Activated CD8-positive, alpha-beta memory T cell treated with anti-CD3 and anti-CD28 coated beads, Interleukin-2, amount 10 ng/mL, durations not matched to agents 7 days and 5 days (primary cell): ENCODE data around the gene TRIM46. TPM values are rescaled to one million over a fixed set of nuclear protein-coding genes. Genes with fewer than 3 reads are reported as not detected.
A peak's percentile ranks its signal among the peaks of the same experiment; 100 is the strongest.

Source experiments
- ATAC-seq: fragments of 150-1000 bp; cut with Tn5 transposase; one replicate; pipeline ENCODE4 v1.10.0; 2021; ENCODE audit warnings: moderate library complexity
- CTCF ChIA-PET: fragments of 350-600 bp; sonication (Branson Sonifier 250); formaldehyde crosslinking; loops from one replicate; lab custom pipeline; 2021; ENCODE audit warnings: antibody characterized with exemption; lab: Charles Lee
- DNase-seq: peaks from one replicate; pipeline ENCODE4 v3.0.0-alpha.2; 2020
- H3K27ac Mint-ChIP-seq: one replicate; pipeline ENCODE4 v1.8.0; 2021; ENCODE audit warnings: mild to moderate bottlenecking, mixed read lengths
- H3K27me3 Mint-ChIP-seq: one replicate; pipeline ENCODE4 v1.8.0; 2021; ENCODE audit warnings: mixed read lengths
- H3K36me3 Mint-ChIP-seq: one replicate; pipeline ENCODE4 v1.8.0; 2021; ENCODE audit warnings: mild to moderate bottlenecking, mixed read lengths
- H3K4me1 Mint-ChIP-seq: one replicate; pipeline ENCODE4 v1.8.0; 2021; ENCODE audit warnings: mixed read lengths
- H3K4me3 Mint-ChIP-seq: one replicate; pipeline ENCODE4 v1.8.0; 2021; ENCODE audit warnings: mild to moderate bottlenecking, moderate library complexity, mixed read lengths
- H3K9me3 Mint-ChIP-seq: one replicate; pipeline ENCODE4 v1.8.0; 2022; ENCODE audit warnings: low read depth, mixed read lengths
- total RNA-seq, 2 experiments: library from RNA; stranded (reverse); gene quantifications; one replicate each; pipeline ENCODE4 v1.2.3, GENCODE V29; 2021

The TRIM46 gene
- total RNA-seq, 2 experiments from 2014 or later: 11.2 to 16.1 TPM

DNA sequence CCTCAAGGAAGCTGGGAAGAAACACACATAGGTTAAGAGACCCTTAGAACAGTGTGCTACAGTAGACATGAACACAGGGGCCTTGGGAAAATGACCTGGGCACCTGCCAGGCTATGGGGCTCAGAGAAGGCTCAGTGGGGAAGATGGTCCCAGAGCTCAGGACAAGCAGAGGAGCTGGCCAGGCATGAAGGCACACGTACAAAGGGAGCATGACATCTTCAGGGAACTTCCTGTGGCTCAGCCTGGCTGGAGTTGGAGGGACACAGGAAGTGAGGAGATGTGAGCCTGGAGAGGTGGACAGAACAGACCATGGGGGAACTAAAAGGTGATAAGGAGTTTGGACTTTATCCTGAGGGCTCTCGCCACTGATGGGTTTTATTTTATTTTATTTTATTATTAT is 41.8 kb upstream of the TRIM46 start:
- Mint-ChIP-seq H3K36me3 (no peaks in the 10 kb centered on the region), H3K27me3 (peaks cover 33% of the 10 kb centered on the region), H3K27ac (no peak overlapping the region), H3K4me1 (peaks cover 31% of the 10 kb centered on the region), H3K4me3 (no peak overlapping the region), H3K9me3 (no peaks in the 10 kb centered on the region)
- no peak for ATAC-seq
- CTCF ChIA-PET: interaction anchor here (1.3 to 3.1 kb wide), 3 partner anchors 16 to 41 kb away, joined by 3 to 9 read pairs (median 5); partner anchors contain the start of gene KRTCAP2
- no peak for DNase-seq

DNA sequence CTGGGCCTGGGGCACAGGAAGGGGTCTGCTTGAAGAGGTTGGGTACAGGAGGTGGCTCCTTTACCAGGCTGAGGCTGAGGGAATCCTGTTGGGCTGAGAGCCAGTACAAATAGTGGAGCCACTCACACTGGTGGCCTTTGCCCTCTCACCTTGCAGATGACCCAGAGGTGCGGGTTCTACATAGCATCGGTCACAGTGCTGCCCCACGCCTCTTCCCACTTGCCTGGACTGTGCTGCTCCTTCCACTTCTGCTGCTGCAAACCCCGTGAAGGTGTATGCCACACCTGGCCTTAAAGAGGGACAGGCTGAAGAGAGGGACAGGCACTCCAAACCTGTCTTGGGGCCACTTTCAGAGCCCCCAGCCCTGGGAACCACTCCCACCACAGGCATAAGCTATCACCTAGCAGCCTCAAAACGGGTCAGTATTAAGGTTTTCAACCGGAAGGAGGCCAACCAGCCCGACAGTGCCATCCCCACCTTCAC is 39.8 kb upstream of the TRIM46 start:
- no peak for ATAC-seq
- no peak for DNase-seq
- Mint-ChIP-seq H3K4me3 (no peak overlapping the region), H3K9me3 (no peaks in the 10 kb centered on the region), H3K27me3 (peaks cover 15% of the 10 kb centered on the region), H3K36me3 (peaks cover 9% of the 10 kb centered on the region), H3K4me1 (peaks cover 32% of the 10 kb centered on the region), H3K27ac (no peak overlapping the region)
- CTCF ChIA-PET: interaction anchor here (0.9 to 5.1 kb wide), 5 partner anchors 21 to 49 kb away, joined by 3 to 32 read pairs (median 5); partner anchors contain the start of gene KRTCAP2

DNA sequence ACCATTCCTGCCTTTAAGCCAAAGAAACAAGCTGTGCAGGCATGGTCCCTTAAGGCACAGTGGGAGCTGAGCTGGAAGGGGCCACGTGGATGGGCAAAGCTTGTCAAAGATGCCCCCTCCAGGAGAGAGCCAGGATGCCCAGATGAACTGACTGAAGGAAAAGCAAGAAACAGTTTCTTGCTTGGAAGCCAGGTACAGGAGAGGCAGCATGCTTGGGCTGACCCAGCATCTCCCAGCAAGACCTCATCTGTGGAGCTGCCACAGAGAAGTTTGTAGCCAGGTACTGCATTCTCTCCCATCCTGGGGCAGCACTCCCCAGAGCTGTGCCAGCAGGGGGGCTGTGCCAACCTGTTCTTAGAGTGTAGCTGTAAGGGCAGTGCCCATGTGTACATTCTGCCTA is 39.3 kb upstream of the TRIM46 start:
- Mint-ChIP-seq H3K36me3 (peaks cover 11% of the 10 kb centered on the region), H3K9me3 (no peaks in the 10 kb centered on the region), H3K27ac (peak overlapping the region; percentile 98), H3K4me3 (peak overlapping the region; percentile 97), H3K4me1 (peaks cover 31% of the 10 kb centered on the region), H3K27me3 (peaks cover 10% of the 10 kb centered on the region)
- no peak for DNase-seq
- ATAC-seq: no peak
- CTCF ChIA-PET: interaction anchor here (0.9 to 5.1 kb wide), 7 partner anchors 22 to 90 kb away, joined by 3 to 32 read pairs (median 5); partner anchors contain the start of gene KRTCAP2

DNA sequence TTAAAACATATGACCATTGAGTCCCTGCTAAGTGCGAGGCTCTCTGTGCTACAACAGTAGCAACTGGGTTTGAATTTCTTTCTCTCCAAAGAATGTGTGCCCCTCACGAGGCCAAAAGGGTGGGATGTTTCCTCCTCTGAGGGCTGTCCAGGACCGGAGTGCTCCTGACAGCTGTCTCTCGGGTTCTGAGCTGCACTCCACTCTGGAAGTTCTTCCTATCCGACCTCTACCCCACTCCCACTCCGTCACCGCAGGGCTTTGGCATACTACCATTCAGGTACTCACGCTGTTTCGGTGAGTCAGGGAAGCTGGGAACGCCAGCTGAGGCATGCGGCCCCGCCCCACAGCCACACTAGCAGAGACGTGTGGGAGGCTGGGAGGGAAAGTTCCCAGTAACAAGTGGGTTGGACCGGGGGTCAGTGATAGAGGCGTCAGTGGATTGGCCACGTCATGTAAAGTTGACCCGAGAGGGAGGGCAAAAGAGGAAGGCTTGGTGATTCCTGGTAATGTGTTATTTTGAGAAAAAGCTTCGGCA is 38.7 kb upstream of the TRIM46 start:
- DNase-seq: peak; percentile 61
- peak overlapping the region; percentile 97 for H3K4me3 Mint-ChIP-seq
- H3K27ac Mint-ChIP-seq: peak overlapping the region; percentile 98
- peaks cover 34% of the 10 kb centered on the region for H3K4me1 Mint-ChIP-seq
- H3K36me3 Mint-ChIP-seq: peaks cover 11% of the 10 kb centered on the region
- peaks cover 5% of the 10 kb centered on the region for H3K27me3 Mint-ChIP-seq
- no peak for ATAC-seq
- CTCF ChIA-PET: interaction anchor here (0.9 to 5.1 kb wide), 7 partner anchors 31 to 91 kb away, joined by 3 to 32 read pairs (median 6); partner anchors contain the start of gene KRTCAP2
- no peaks in the 10 kb centered on the region for H3K9me3 Mint-ChIP-seq

DNA sequence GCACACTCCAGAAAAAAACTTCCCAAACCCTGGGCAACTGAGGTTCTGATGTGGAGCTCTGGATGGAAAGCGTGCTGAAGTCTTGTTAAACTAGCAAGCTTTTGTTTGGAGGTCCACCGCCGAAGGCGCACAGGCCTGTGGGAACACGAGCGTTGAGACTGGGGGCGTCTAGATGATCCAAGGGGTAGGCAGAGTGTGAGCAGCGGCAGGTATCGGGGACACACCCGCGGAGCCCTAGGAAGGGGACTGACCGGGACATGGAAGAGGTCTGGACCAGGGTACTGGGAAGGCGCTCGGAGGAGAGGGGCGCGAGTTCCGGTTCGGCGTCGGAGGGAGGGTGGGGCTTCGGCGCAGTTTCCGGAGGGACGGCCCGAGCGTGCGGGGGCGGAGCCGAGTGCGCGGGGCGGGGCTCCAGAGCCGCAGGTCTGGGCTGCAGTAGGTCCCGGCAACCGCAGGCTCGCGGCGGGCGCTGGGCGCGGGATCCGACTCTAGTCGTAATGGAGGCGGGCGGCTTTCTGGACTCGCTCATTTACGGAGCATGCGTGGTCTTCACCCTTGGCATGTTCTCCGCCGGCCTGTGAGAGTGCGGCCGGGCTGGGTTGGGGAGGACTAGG is 38.1 kb upstream of the TRIM46 start, which contains the start of gene SLC50A1:
Gene SLC50A1 (plus strand): TSS at position 438 of the 614 bp plus-strand sequence. CDS start 60 bp downstream, at position 498.
- H3K27me3 Mint-ChIP-seq: peaks cover 2% of the 10 kb centered on the region
- ATAC-seq: peak; percentile 84
- DNase-seq: peak; percentile 95
- H3K27ac Mint-ChIP-seq: peak within 1 kb of the TSS; percentile 98
- H3K4me3 Mint-ChIP-seq: peak within 1 kb of the TSS; percentile 97
- no peaks in the 10 kb centered on the region for H3K9me3 Mint-ChIP-seq
- CTCF ChIA-PET: interaction anchor here (0.9 to 5.1 kb wide), 6 partner anchors 33 to 91 kb away, joined by 3 to 32 read pairs (median 14); partner anchors contain the start of gene KRTCAP2
- peaks cover 37% of the 10 kb centered on the region for H3K4me1 Mint-ChIP-seq
- H3K36me3 Mint-ChIP-seq: peaks cover 13% of the 10 kb centered on the region

DNA sequence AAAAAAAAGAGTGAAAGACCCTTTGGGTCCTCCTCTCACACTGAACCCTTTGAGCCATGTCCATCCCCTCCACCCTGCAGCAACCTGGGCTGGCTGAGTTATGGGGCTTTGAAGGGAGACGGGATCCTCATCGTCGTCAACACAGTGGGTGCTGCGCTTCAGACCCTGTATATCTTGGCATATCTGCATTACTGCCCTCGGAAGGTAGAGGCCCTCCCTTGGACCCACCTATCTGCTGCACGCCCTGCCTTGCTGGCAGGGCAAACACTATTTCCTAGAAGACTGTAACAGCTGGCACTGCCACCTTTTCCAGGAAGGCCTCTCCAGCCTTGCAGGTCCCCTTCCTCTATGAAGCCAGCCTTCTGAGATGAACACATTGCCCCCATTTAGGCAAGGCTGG is 36.9 kb upstream of the TRIM46 start:
- ATAC-seq (no peak), DNase-seq (peak; percentile 48)
- H3K36me3 Mint-ChIP-seq: peaks cover 13% of the 10 kb centered on the region
- CTCF ChIA-PET: interaction anchor here (0.7 to 5.1 kb wide), 6 partner anchors 32 to 57 kb away, joined by 3 to 32 read pairs (median 18); partner anchors contain the start of gene KRTCAP2
- H3K27me3 Mint-ChIP-seq: peaks cover under 1% of the 10 kb centered on the region
- H3K27ac Mint-ChIP-seq: peak overlapping the region; percentile 98
- H3K4me1 Mint-ChIP-seq: peaks cover 39% of the 10 kb centered on the region
- H3K9me3 Mint-ChIP-seq: no peaks in the 10 kb centered on the region
- peak overlapping the region; percentile 97 for H3K4me3 Mint-ChIP-seq

DNA sequence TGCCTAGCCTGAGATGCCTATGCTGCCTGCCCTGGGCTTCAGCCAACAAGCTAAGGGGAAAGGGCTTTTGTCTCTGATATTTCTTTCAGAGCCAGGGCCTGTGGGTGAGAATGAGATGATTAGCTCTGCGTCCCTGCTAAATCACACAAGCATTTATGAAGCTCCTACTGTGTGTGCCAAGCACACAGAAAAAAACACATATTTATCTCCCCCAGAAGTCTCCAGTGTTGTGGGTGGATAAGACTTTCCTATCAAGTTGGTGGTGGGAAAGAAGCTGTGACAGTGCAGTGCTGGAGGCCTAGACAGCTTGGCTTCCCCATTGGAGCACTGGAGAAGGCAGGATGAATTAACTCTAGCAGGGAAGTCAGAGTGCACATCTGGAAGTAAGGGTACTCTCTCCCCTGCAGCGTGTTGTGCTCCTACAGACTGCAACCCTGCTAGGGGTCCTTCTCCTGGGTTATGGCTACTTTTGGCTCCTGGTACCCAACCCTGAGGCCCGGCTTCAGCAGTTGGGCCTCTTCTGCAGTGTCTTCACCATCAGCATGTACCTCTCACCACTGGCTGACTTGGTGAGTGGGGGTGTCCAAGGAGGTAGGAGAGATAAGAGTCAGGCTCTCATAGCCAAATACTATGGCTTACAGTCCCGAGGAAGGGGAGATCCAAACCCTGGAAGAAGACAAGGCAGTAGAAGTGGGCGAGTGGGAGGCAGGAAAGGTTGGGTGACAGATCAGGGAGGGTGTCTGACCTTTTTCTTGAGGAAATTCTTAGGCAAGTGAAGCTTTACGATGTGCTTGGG is 36.3 kb upstream of the TRIM46 start:
- peak overlapping the region; percentile 97 for H3K4me3 Mint-ChIP-seq
- H3K27me3 Mint-ChIP-seq: peaks cover 3% of the 10 kb centered on the region
- CTCF ChIA-PET: interaction anchor here (0.9 to 5.1 kb wide), 7 partner anchors 30 to 56 kb away, joined by 3 to 32 read pairs (median 15); partner anchors contain the start of gene KRTCAP2
- no peak for DNase-seq
- H3K9me3 Mint-ChIP-seq: no peaks in the 10 kb centered on the region
- peaks cover 39% of the 10 kb centered on the region for H3K4me1 Mint-ChIP-seq
- ATAC-seq: no peak
- peak overlapping the region; percentile 98 for H3K27ac Mint-ChIP-seq
- H3K36me3 Mint-ChIP-seq: peaks cover 14% of the 10 kb centered on the region

DNA sequence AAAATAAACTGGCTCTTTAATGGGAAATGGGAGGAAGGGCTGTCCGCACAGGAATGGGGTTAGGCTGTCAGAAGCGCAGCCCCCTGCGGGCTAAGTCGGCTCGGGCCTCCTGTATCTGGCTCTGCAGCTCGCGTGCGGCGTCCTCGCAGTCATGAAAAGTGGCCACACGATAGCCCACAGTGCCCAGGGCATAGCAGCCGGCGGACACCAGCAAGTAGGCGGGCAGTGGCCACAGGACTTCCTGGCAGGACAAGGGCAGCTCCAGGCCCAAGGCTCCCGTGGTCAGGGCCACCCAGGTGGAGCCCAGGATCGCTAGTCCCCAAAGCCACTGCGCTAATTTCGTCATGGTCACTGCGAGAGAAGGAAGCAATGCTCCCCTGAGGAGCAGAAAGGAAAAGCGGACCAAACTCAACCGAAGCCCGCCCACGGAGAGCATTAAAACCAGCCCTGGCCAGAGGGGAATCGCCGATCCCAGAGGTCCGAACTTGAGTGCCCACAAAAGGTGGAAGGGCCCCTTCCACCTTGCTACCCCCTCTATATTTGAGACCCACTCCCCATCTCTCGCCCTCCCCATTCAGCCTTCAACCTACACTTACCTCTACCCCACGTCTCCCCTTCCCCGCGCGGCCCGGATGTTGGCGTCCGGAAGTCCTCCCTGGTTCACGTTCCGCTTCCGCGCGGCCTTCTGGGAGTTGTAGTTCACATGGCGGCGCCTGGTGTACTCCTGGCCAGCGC is 33.6 kb upstream of the TRIM46 start, which contains the start of gene DPM3:
Gene DPM3 (minus strand): TSS at position 637 of the 735 bp plus-strand sequence. CDS start 291 bp downstream, at position 346.
- CTCF ChIA-PET: interaction anchor here (0.7 to 1.7 kb wide), 8 partner anchors 14 to 79 kb away, joined by 3 to 7 read pairs (median 4); partner anchors contain the start of genes KRTCAP2 and TRIM46
- ATAC-seq: peak; percentile 80
- DNase-seq: peak; percentile 94
- peaks cover 14% of the 10 kb centered on the region for H3K36me3 Mint-ChIP-seq
- H3K4me3 Mint-ChIP-seq: peak within 1 kb of the TSS; percentile 100
- peak within 1 kb of the TSS; percentile 95 for H3K27ac Mint-ChIP-seq
- peaks cover 33% of the 10 kb centered on the region for H3K4me1 Mint-ChIP-seq
- H3K9me3 Mint-ChIP-seq: no peaks in the 10 kb centered on the region
- peaks cover 6% of the 10 kb centered on the region for H3K27me3 Mint-ChIP-seq

DNA sequence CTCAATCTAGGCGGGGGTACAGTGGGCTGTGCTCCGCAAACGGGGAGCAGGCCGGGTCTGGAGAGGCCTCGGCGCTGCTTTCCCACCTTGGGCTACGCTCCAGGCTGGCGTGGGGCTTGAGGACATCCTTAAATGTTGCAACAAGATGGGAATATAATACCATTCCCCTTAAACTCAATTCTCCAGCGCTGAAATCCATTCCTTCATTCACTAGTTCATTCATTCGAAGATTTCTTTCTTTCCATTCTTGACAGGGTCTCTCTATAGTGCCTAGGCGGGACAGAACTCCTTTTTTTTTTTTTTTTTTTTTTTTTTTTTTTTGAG is 33.1 kb upstream of the TRIM46 start:
- ATAC-seq (no peak), DNase-seq (no peak)
- peaks cover 8% of the 10 kb centered on the region for H3K27me3 Mint-ChIP-seq
- peak overlapping the region; percentile 100 for H3K4me3 Mint-ChIP-seq
- H3K36me3 Mint-ChIP-seq: peaks cover 14% of the 10 kb centered on the region
- no peaks in the 10 kb centered on the region for H3K9me3 Mint-ChIP-seq
- CTCF ChIA-PET: interaction anchor here (0.7 to 1.7 kb wide), 7 partner anchors 14 to 79 kb away, joined by 3 to 7 read pairs (median 5); partner anchors contain the start of genes KRTCAP2 and TRIM46
- peak overlapping the region; percentile 95 for H3K27ac Mint-ChIP-seq
- peaks cover 32% of the 10 kb centered on the region for H3K4me1 Mint-ChIP-seq

DNA sequence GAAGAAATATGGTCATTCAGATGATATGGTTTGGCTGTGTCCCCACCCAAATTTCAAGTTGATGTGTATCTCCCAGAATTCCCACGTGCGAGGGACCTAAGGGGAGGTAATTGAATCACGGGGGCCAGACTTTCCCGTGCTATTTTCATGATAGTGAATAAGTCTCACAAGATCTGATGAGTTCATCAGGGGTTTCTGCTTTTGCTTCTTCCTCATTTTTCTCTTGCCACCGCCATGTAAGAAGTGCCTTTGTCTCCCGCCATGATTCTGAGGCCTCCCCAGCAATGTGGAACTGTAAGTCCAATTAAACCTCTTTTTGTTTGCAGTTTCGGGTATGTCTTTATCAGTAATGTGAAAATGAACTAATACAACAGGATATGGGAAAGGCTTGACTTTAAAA is 31.9 kb upstream of the TRIM46 start:
- Mint-ChIP-seq H3K9me3 (no peaks in the 10 kb centered on the region), H3K27me3 (peaks cover 14% of the 10 kb centered on the region), H3K4me3 (no peak overlapping the region), H3K27ac (no peak overlapping the region), H3K4me1 (peaks cover 30% of the 10 kb centered on the region), H3K36me3 (peaks cover 14% of the 10 kb centered on the region)
- CTCF ChIA-PET: interaction anchor here (2.0 to 2.1 kb wide), 2 partner anchors 31 to 50 kb away, joined by 5 to 7 read pairs; partner anchors contain the start of gene KRTCAP2
- ATAC-seq (no peak), DNase-seq (no peak)

DNA sequence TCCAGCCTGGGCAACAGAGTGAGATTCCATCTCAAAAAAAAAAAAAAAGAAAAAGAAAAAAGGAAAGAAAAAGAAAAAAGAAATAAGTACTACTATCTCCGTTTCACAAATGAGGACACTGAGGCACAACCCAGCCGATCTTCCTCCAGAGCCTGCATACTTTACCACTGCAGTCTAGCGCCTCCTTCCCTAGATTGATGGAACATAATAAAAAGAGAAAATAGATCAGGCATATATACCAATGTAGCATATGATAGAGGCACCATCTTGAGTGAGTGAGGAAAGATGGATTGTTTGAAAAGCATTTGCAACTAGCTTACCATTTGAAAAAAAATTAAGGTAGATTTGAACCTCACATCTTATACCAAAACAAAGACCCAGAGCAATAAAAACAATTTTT is 28.2 kb upstream of the TRIM46 start:
- peaks cover 1% of the 10 kb centered on the region for H3K36me3 Mint-ChIP-seq
- peaks cover 35% of the 10 kb centered on the region for H3K27me3 Mint-ChIP-seq
- H3K4me3 Mint-ChIP-seq: no peak overlapping the region
- H3K9me3 Mint-ChIP-seq: no peaks in the 10 kb centered on the region
- CTCF ChIA-PET: interaction anchor here (0.8 to 3.0 kb wide), 3 partner anchors 27 to 54 kb away, joined by 3 to 13 read pairs (median 3); no protein-coding TSS in a partner anchor
- ATAC-seq (no peak), DNase-seq (no peak)
- H3K27ac Mint-ChIP-seq: no peak overlapping the region
- peaks cover 2% of the 10 kb centered on the region for H3K4me1 Mint-ChIP-seq
